NCI-H526 treated with DMSO at 0.1 percent for 48 hours (cell line): ENCODE measurements around the gene EIF4E1B.

ENCODE experiments used
- DNase-seq: peaks from one replicate; lab custom pipeline; 2025; lab: John Stamatoyannopoulos, UW

The EIF4E1B gene

DNA sequence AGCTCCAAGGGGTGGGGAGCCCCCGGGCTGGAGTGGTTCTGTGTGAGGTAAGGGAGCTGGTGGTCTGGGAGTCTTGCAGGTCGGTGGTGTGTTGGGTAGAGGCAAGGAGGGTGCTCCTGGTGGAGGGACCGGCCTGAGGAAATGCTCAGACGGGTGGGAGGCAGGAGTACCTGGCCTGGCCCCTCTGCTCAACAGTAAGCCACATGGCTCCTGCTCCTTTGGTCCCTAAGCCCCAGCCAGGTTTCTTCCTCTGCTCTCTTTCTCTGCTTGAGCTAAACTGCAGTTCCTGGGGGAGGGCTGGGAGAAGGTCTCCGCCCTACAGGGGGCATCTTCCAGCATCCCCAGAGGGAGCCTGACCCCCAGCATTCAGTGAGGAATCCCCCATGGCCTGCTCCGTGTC lies 34.0 kb downstream of the EIF4E1B start:
- no peak for DNase-seq

GRCh38 chr5:176664886-176665285 lies 34.4 kb downstream of the EIF4E1B start:
- DNase-seq, result no peak

DNA sequence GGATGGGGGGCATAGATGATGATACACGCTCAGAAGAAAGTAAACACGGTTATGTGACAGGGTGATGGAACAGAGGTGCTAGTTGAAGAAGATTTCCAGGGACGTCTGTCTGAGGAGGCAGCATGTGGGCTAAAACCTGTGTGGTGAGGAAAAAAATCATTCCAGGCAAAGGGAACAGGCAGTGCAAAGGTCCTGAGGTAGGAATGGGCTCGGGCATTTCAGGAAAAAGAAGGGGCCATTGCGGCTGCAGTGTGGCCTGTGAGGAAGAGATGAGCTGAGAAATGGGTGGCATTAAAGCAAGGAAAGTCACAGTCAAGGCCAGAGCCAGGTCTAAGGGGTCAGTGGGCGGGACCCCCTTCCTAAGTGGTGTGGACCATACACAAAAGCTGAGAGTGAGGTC lies 35.0 kb downstream of the EIF4E1B start:
- DNase-seq, result no peak

GRCh38 chr5:176667637-176668036 lies 37.2 kb downstream of the EIF4E1B start:
- no peak for DNase-seq

DNA sequence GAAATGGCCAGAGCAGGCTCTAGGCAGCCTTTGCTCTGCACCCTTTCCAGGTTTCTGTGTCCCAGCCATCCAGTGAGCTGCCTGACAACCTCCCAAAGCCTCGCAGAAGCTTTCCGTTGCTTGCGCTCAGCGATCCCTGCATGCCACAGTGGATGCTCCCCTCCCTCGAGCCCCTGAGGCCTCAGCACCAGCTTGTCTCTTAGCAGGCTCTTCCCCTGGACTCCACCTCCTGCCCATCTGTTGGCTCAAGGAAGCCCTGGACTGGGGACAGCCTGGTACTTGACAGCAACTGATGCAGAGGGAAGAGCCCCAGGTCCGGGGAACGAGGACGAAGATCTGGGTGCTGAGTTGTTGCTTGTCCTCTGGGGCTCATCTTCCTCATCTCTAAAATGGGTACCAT lies 40.0 kb downstream of the EIF4E1B start:
- no peak for DNase-seq

DNA sequence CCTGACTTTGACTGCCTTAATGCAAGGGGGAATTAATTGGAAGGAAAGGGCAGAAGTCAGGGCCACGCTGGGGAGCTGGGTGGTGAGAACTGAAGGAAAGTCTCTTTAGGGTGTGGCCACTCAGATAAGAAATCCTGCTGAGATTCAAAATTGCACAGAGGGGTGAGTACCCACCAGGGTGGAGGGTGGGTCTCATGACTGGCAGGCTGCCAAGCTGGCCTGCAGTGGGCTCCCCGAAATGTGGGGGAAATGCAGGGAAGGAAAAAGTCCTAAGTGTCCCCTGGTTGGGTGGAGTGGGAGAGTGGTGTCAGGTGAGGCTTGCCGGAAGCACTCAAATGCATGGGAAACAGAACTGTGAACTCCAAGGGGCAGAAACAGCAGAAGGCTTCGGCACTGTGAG lies 40.9 kb downstream of the EIF4E1B start:
- DNase-seq, result no peak

DNA sequence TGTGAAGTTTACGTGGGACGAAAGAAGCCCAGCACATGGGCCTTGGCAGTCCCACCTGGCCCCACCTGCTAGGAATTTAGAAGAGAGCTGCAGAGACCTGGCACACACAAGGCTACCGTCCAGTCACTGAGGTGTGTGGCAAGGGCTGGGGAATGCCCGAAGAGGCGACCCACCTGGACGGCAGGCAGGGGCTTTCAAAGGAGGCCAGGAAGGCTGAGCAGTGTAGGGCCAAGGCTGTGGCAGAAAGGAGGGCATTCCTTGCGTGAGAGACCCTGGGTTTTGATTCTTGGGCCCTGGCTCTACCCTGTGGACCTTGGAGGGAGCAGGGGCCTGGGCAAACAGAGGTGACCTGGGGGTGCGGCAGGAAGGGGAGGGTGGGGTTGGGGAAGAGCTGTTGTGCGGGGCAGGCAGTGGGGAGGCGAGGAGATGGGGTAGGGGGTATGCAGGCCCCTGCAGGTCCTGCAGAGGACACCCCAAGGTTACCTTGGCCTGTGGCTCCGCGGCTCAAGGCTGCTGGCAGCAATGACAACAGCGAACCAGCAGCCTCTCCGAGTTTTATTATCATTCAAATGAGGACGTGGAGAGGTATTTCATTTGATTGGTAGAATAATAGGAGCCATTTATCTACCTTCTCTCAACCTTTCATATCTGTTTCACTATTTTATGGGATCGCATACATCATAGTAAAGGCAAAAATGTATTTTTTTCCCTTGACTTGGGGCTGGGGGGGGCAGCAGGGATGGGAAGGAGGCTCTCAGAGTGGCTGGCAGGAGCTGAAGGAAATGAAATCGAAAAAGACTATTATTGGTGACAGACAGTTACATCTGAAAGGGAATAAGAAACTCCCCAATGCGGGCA lies 41.6 kb downstream of the EIF4E1B start:
- DNase-seq, result no peak

- no peak for DNase-seq
Measured at GRCh38 chr5:176673651-176674583, 43.4 kb downstream of the EIF4E1B start.

GRCh38 chr5:176674799-176675198 lies 44.3 kb downstream of the EIF4E1B start:
- no peak for DNase-seq

DNA sequence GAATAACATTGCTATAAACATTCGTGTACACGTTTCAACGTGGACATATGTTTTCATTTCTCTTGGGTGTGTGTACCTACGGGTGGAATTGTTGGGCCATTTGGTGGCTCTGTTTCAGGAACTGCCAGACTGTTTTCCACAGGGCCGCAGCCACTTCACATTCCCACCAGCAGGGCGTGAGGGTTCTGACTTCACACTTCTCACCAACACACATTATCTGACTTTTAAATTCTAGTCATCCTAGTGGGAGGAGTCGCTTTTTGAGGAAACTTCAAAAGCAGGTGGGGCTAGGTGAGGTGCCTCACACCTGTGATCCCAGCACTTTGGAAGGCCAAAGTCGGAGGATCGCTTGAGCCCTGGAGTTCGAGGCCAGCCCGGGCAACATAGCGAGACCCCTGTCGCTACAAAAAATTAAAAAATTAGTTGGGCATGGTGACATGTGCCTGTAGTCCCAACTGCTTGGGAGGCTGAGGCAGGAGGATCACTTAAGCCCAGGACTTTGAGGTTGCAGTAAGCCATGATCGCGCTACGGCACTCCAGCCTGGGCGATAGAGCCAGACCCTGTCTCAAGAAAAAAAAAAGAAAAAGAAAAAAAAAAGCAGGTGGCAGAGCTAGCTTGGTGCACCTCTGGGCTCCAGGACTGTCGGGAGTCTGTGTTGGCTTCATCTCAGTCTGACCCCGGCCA lies 45.3 kb downstream of the EIF4E1B start:
- DNase-seq, result no peak

GRCh38 chr5:176676361-176676824 lies 45.9 kb downstream of the EIF4E1B start:
- DNase-seq, result no peak

GRCh38 chr5:176677209-176677939 lies 46.9 kb downstream of the EIF4E1B start:
- no peak for DNase-seq

- DNase-seq, result no peak
Measured at GRCh38 chr5:176678584-176678983, 48.1 kb downstream of the EIF4E1B start.

DNA sequence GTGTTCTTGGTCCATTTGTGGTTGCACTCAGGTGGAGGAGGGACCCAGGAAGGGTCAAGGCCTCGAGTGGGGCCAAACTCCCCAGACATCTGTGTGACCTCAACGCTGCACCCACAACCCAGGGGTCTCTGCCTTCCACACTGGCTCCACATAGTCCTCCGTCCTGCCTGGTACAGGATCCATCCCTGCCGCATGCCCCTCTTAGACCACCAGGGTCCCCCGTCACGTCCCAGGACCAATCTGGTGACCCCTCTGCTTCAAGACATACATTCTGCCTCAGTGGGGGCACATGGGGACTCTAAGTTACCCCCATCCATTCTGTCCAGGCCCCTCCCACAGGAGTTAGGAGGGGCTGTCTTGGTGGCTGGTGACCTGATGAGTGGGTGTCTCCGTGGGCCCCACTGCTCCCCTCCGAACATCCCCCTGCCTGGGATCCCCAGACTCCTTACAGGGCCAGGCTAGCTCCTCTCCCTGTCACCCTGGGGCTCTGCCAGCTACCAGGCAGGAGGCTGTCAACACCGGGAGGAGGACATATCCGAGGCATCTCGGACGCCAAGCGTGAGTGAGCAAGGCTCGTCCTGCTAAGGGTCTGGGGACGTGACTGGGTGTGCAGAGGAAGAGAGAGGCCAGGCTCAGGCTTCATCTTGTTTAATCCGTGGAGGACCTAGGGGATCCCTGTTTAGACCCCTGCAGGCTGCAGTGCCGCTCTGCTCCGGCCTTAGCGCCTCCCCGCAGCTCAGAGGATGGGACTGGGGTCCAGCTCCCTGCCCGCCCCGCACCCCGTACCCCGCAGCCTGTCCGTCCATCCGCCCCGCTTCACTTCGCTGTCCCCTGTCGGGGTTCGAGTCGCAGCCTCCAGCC lies 49.1 kb downstream of the EIF4E1B start:
- no peak for DNase-seq

DNA sequence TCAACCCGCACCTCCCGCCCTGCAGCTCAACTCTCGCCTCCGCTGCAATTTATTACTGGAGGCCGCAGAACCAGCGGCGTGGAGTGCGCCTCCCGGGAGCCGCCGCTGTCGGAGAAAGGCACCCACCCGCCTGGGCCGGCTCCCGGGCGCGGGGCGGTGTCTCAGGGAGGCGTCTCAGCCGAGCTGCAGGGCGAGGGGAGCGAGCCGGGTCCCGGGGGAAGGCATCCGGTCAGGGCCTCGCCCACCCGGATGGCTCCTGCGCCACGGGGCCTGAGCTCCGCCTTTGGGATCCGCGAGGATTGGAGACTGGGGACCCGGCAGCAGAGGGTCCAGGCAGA lies 49.7 kb downstream of the EIF4E1B start:
- DNase-seq, result no peak

- DNase-seq, result no peak
Measured at GRCh38 chr5:176682016-176682531, 51.6 kb downstream of the EIF4E1B start.

GRCh38 chr5:176685010-176685409 lies 54.5 kb downstream of the EIF4E1B start:
- DNase-seq, result no peak

- no peak for DNase-seq
Measured at GRCh38 chr5:176687247-176687646, 56.8 kb downstream of the EIF4E1B start.

GRCh38 chr5:176687881-176688280 lies 57.4 kb downstream of the EIF4E1B start:
- no peak for DNase-seq

- no peak for DNase-seq
Measured at GRCh38 chr5:176690911-176691310, 60.4 kb downstream of the EIF4E1B start.
